HG03159 (cell line): ENCODE results near the gene TTLL9.

Experiments
- ATAC-seq: cut with Tn5 transposase; IDR thresholded peaks from one replicate; pipeline ENCODE4 v1.9.1; 2021; ENCODE audit warnings: mild to moderate bottlenecking, moderate library complexity; ENCODE audit not compliant: unreplicated experiment

Gene TTLL9

DNA sequence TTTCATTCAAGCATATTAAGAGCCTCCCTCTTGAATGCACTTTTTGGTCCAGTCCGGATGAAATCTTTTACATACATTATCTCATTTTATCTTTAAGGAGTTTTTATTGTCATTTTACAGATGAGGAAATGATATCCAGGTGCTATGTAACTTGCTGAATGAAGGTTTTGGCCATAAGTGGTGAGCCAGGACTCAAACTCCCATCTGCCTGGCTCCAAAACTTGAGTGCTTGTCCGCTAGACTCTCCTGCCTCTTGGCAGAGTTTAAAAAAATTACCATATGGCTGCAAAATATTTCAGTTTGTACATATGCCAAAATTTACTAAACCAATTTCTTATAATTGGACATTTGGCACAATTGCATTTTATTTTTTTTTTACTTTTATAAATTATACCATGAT is 69.2 kb downstream of the TTLL9 start:
- ATAC-seq, result no peak

DNA sequence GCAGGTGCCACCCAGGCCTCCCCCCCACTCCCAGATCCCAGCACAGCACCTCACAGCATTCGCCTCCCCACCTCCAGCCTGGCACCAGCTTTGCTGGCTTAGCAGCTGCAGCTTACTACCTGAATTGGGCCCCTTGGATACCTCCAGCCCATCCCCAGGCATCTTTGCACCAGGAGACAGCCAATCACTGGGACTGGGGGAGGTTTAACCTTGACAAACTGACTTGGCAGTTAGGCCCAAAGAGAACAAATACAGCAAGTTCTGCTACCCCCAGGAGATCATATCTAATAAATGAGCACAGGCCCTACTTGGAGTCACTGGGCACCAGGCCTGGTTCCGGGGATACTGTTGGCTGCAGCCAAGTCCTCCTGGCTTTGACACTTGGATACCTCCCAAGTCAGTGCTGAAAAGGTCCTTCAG is 72.6 kb downstream of the TTLL9 start:
- ATAC-seq, result no peak

DNA sequence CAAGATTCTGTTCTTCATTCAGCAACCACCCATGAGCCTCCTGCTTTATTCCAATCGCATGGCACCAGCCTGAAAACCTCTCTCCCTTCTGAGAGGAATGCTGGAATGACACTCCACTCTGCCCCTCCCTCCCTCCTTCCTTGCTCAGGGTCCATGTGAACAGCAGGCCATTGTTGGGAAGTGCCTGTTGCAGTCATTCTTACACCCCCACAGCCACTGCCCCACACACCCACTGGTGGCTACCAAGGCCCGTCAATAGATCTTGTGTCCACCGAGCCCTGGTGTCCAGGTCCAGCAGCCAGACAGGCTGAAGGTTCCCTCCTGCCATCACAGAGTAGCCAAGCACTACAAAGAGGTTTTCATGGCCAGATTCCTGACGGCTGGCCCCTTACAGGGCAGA is 74.9 kb downstream of the TTLL9 start:
- no peak for ATAC-seq

DNA sequence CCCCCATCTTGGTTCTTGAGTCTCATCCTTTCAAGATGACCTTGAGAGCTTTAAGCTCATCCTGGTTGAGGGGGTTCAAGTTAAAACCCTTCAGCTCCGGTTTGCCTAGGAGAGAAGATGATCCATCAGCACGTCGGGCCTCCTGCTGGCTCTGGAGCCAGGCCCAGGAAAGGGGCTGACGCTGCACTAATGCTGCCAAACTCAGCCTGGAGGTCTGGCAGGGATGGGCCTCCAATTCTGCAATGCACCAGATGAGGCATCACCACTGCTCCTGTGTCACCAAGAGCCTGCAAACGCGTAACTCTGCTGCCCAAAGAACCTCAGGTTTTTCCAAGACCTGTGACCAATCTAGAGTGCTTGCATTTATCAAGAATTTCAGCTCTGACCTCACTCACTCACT is 75.4 kb downstream of the TTLL9 start:
- no peak for ATAC-seq

DNA sequence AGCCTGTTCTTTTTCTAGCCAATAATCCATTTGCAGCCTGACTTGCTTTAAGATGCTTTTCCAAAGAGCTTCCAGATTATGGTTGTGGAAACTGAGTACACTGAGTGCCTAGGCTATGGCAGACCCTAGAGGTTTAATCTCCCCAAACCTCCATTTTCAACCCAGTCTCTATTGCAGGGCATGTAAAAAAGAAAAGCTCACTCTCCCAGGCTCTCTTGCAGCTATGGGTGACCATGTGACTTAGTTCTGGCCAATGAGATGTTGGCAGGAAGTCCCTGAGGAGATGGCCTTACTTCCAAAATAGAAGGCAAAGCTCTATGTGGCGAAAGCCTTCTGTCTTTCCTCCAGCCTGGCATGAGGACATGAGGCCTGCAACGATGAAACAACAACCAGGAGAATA is 77.6 kb downstream of the TTLL9 start:
- ATAC-seq, result no peak

DNA sequence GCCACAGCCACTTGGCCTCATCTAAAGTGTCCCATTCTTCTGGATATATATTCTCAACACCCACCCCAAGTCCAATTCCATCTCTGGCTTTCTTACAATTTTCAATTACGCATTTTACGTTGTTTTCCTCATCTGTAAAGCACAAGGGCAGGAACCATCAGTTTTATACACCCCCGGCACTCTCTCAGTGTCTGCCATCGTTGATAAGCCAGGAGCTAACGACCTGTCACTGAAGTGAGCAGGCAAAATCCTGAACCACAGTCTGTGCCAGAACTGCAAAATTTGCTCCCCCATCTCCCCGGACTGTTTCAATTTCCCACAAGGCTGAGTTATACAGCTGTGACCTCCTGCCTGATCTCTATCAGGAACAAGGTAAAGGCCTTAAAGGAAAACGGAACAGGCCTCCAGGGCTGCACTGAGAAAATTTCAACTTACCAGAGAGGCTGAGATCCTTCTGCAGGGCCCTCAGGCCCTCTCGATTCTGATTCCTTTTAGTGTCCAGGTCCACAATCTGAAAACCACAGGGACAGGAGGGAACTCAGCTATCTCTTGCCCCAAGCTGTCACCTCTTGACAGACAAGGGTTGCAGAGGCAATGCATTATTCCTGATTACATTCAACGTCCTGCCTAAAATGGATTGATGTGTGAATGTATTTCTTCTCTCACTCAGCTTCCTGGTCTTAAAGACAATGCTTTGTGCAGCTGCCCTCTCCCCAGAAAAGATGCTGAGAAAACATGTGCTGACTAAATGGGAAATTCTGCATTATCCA is 79.6 kb downstream of the TTLL9 start:
- no peak for ATAC-seq

DNA sequence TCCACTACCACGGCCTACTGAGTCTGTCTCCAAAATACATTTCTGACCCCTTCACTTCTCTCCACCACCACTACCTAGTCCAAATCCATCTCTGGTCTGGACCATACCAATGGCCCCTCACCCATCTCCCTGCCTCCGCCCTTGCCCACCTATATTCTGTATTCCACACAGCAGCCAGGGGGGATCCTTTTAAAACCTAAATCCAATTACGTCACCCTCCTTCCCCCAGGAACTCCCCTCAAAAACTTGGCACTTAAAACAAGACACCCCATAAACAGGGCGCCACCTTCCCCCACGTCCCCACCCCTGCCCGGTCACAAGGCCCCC is 80.7 kb downstream of the TTLL9 start:
- ATAC-seq, result no peak

DNA sequence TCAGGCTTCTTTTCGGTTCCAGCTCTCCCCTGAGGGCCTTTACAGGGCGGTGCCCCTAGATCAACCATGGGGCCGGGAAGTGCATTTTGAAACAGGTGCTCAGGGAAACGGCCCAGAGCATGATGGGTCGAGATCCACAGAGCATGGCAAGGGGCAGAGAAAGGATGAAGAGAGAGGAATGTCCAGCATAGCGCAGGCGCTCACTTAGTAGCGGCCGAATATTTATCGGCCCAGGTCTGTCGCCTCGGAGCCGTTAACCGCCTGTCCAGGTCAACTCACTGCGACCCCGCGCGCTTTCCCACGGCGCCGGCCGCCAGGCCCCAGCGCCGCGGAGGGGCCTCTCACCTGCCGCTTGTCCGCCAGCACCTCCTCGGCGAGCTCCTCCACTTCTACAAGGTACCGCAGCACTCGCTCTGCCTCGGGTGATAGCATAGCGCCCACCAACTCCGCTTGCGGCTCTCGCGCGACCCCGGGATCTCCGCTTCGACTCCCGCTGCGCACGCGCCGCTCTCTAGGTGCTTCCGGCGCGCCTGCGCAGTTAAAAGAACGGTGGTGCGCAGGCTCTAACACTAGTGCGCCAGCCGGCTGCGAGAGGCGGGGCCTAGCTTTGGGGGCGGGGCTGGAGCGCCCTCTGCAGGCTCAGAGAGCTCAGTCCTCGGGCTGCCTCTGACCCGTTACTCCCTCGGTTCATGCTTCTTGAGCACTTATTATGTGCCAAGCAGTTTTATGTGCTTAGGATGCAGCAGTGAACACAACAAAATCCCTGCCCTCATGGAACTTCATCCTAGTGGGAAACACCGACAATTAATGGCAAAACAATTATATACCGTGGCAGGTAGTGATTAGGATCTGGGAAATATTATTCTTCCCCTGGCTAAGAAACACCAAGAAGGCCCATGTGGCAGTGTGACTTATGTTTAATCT is 81.4 kb downstream of the TTLL9 start, which contains the start of gene PDRG1:
Gene PDRG1 (minus strand): TSS at position 517 of the 924 bp plus-strand sequence. CDS start 85 bp downstream, at position 432.
- ATAC-seq, result peak; percentile 90

DNA sequence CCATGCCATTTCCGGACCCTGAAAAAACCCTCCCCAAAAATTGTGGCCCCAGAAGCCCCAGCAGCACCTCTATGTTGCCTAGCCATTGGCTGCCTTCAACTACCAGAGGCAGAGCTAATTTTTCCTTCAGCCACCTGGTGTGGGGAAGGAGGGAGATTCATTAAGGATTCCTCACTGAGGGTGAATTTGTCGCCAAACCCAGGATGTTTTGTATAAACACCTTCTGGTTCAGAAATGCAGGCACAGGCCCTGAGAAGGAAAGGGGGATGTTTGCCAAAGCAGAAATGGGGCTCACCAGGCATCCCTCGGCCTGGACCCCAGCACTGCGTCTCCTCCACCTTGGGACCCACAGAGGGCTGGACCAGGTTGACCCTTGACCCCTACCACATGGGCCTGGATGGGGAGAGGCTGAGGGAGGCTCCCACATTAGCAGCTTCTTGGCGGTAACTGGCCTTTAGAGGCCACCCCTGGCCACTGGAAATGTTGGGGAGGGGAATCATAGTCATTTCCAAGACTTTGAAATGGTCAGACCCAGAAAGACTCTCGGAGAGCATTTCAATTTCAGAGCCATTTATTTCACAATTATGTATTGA is 83.2 kb downstream of the TTLL9 start:
- no peak for ATAC-seq

DNA sequence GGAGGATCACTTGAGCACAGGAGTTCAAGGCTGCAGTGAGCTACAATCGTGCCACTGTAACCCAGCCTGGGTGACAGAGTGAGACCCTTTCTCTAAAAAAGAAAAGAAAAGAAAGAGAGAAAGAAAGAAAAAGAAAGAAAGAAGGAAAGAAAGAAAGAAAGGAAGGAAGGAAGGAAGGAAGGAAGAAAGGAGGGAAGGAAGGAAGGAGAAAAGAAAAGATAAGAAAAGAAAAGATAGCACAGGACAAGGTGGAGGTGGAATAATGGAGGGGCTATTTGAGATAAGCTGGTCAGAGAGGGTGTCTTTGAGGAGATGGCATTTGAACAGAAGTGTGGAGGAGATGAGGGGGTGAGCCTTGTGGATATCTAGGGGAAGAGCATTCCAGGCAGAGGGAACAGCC is 84.1 kb downstream of the TTLL9 start:
- no peak for ATAC-seq

DNA sequence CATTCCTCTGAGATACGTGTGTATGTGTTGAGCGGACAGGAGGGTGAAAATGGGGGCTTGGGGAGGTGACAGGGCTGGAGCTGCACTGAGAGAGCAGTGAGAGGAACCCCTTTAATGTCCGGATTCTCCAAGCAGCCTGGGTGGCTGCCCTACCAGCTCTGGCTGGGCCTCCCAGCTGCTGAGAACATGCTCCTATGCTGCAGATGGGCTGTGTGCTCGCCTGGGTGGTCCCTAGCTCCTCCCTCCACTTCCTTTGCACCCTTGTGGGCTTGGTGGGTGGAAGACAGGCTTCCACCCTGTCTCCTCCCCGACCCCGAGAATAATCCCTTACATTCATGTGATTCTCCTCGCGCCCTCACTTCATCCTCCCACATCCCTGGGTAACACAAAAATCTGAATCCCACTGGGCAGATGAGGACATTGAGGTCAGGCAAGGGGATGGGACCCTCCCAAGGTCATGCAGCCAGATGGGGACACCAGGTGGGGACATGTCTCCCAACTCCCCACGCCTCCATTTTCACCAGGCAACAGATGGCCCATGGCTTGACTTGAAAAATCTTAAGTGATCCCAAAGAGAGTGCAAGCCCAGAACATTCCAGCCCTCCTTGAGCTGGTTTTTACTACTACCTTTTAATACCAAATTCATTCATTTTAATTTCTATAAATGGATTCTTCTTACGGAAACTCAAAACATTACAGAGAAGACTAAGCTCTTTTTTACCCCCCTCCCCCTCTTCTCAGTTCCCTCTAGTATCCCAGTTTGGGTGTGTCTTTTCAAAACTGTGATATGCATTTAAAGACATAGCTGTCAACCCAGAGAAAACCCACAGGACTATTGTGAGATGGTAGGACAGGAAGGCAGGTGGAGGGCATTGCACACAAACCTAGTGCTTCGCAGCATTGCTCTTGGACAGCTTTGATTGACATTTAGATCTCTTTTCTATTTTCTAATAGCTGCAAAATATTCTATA is 86.4 kb downstream of the TTLL9 start:
- ATAC-seq, result no peak

DNA sequence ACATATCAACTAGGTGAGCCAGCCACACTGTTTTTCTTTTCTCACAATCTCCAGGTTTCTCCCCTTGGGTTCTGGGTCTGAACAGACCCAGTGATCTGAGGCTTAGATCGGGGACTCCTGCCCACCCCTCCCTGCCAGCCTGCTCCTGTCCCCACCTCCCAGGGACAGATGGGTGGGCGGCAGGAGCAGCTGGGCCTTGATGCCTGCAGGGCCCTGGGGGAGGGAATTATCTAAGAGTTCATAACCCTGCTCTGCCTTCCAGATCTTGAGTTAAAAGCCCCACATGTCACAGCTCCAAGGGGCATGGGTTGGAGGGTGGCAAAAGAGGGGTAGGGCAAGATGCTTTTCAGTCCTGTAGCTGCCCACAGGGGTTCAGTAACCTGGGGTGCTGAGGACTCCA is 92.3 kb downstream of the TTLL9 start:
- no peak for ATAC-seq

DNA sequence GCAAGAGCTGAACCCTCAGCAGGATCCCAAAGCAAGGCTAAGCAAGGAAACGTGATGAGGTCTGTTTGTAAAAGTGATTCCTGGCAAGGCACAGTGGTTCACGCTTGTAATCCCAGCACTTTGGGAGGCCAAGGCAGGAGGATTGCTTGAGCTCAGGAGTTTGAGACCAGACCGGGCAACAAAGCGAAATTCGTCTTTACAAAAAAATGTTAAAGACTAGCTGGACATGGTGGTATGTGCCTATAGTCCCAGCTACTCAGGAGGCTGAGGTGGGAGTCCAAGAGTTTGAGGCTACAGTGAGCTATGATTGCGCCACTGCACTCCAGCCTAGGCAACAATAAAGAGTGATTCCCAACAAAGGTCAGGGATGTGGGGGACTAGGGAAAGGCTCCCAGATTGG is 93.5 kb downstream of the TTLL9 start:
- ATAC-seq, result no peak

DNA sequence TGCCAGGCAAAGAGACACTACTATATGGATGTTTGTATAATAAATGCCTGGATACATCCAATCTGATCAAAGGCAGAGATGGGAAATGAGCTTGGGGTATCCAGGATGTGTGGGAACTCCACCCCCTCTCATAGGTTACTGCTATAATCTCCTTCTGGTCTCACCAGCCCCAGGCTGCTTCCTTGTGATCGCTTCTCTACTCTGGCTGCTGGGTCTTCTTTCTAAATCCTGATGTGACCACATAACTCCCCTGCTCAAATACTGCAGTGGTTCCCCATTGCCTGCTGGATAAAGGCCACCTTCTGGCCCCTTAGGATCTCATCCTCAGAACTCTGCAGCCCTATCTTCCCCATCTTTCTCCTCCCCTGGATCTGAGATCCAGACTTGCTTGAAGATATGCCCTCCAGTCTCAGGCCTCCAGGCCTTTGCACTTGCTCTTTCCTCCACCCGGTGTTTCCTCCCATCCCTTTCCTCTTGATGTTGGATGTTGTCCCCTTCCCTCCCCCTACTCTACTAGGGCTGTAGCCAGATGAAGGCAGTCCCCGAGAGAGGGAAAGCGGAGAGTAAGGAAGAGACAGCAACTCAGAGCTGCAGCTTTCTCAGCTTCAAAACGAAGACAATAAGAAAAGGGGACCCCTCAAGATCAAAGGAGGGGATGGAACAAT is 96.7 kb downstream of the TTLL9 start:
- no peak for ATAC-seq

DNA sequence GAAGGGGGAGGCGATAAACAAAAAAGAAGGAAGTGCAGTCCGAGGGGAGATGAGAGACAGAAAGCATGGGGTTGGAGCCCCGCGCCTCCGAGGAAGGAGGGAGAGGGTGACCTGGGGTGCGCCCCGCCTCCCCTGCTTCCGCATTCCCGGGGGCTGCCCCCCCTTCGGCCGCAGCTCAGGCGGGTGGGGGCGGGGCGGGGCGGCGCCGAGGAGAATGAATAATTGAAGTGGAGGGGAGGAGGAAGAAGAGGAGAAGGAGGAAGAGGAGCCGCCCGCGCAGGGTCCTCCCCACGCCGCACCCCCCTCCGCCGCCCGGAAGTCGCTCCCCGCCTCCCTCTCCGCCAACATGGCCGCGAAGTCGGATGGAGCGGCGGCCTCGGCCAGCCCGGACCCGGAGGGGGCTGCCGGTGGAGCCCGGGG is 97.4 kb downstream of the TTLL9 start, which contains the start of gene XKR7:
Gene XKR7 (plus strand): TSS at position 322 of the 420 bp plus-strand sequence. CDS start 25 bp downstream, at position 347.
- no peak for ATAC-seq

DNA sequence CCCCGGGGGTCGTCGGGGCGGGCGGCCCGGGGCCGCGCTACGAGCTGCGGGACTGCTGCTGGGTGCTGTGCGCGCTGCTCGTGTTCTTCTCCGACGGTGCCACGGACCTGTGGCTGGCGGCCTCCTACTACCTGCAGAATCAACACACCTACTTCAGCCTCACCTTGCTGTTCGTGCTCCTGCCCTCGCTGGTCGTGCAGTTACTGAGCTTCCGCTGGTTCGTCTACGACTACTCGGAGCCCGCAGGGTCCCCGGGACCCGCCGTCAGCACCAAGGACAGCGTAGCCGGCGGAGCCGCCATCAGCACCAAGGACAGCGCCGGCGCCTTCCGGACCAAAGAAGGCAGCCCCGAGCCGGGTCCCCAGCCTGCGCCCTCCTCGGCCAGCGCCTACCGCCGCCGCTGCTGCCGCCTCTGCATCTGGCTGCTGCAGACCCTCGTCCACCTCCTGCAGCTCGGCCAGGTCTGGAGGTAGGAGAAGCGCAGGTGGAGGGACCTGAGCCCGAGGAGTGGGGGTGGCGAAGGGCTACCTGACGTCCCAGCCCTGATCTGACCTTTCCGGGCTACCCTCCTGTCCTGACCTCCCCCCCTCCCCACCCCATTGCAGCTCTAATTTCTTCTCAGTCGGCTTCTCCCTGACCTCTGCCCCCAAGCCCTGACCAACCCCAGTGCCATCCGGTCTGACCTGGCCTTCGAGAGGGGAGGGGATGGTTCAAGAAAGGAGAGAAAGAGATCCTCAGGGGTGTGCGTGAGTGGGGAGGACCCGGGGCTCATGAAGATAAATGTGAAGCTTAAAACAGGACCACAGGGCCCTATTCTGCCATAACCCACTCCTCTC is 98.1 kb downstream of the TTLL9 start:
- no peak for ATAC-seq

DNA sequence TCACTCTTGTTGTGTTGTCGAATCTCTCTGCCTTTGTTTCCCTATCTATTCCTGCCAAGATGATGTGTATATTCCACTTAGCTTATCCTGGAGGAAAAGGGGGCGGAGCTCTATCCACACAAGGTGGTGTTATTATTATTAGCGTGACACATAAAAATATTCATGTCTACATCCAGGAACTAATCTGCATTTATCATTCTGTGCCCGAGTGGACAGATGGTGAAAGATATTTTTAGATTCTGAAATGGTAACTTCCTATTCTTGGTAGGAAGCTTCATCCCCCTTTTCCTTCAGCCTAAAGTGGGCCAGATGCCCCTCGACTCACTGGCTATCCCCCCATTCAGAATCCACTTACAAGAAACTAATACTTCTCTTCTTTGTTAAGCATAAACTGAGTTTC is 99.6 kb downstream of the TTLL9 start:
- ATAC-seq, result no peak

DNA sequence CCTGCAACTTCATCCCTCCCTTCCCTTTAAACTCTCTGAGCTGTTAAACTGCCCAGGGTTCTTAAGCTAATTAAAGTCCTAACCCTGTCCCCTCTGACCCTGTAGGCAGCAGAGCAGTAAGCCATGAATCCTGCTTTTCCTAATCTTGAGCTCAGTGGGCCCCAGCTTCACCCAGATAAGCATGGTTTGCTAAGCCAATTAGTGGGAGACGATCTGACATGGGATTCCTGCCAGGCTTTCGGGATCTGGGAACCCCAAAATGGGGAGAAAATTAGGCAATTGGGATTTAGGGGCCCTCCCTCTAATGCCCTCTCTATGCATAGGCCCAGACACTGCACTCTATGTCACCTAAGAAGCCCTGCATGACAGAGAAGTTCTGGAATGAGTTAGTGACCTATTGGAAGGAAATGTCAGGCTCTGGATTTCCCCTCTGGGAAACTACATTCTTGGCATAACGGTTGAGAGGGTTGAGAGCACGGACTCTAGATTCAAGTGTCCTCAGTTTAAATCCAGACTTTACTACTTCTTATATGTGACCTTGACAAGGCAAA is 102.1 kb downstream of the TTLL9 start:
- no peak for ATAC-seq

DNA sequence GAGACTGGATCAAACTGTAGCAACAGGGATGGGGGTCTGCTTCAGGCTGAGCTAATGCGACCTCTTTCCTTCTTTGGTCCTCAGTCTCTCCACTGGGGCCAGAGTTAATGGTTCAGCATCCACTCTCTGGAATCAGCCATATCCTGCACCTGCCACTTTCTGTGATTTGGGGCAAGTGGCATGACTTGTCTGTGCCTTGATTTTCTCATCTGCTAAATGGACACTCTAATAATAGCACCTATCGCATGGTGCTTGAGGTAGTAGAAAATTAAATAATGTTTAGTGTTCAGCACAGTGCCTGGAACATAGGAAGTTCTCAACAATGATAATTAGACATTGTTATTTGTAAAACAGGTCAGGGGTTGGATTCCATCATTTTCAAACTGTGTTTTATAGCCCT is 103.9 kb downstream of the TTLL9 start:
- ATAC-seq, result no peak
